ENCODE measurements around the gene PRMT1. TPM values are rescaled to one million over a fixed set of nuclear protein-coding genes. Genes with fewer than 3 reads are reported as not detected.

The PRMT1 gene
- total RNA-seq: 100 to 1,000 TPM; 195 to 414 TPM

DNA sequence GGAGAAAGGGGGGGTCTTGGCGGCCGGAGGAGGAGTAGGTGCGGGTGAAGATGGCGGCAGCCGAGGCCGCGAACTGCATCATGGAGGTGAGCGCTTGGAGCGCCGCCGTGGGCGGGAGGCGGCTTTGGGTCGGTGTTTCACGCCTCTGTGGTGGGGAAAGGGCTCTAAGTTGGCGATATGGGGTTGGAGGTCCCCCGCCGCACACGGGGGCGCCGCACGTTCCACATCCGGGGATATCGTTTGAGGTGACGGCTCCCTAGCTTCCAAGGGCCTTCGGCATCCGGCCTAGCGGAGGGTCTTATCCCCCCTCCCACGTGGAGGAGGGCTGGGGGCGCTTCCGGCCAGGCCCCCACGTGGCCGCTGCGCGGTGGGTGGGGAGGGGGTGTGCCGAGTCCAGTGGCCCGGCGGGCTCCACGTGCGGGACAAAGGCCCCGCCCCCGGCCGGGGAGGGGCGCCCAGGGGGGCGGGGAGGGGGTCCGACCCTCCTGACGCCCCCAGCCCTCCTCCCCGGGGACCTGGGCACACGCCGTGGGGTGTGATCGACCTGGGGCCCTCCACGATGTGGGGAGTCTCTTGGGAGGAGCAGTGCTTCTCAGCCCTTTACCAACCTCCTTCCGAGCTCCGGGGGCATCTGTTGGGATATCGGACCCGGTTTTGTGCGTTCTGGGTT, at the start of gene PRMT1:
TSS of gene PRMT1 (plus strand) at position 41 of the 670 bp plus-strand sequence. CDS start at position 51, 10 bp downstream.

DNA sequence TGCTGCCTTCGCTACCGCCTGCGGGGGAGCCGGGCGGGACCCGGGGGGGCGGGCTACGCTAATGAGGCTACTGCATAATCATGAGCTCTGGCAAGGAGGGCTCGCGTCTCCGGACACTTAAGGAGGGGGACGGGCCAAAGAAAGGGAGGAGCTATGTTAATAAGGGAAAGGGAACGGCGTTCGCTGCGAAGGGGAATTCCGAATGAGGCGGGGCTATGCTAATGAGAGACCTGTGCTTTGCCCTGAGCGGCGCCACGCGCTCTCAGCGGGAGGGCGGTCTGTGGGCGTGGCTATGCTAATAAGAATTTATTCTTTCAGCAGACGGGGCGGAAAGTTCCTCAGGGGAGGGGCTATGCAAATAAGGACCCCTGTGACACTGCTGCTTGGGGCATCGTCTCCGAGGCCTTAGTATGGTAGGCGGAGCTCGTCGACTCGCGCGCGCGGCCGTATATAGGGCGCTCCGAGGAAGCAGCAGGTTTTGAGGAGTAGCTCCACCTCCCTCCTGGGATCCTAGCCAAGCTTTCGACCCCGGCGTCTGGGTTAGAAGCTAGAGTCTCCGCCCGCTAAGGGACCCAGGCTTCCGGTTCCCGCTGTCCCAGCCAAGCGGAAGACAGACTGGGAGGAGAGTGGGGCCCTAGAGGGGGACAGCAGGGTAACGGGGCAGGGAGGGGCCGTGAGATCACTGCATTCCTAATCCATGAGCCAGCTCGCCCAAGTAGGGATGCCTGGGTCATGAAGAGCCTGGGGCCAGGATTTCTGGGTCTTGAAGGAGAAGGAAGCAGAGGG, 36.8 kb upstream of the PRMT1 start, which contains the start of gene RRAS:
TSS of gene RRAS (minus strand) at position 31 of the 786 bp plus-strand sequence. CDS start 45 bp downstream, outside the sequence.

DNA sequence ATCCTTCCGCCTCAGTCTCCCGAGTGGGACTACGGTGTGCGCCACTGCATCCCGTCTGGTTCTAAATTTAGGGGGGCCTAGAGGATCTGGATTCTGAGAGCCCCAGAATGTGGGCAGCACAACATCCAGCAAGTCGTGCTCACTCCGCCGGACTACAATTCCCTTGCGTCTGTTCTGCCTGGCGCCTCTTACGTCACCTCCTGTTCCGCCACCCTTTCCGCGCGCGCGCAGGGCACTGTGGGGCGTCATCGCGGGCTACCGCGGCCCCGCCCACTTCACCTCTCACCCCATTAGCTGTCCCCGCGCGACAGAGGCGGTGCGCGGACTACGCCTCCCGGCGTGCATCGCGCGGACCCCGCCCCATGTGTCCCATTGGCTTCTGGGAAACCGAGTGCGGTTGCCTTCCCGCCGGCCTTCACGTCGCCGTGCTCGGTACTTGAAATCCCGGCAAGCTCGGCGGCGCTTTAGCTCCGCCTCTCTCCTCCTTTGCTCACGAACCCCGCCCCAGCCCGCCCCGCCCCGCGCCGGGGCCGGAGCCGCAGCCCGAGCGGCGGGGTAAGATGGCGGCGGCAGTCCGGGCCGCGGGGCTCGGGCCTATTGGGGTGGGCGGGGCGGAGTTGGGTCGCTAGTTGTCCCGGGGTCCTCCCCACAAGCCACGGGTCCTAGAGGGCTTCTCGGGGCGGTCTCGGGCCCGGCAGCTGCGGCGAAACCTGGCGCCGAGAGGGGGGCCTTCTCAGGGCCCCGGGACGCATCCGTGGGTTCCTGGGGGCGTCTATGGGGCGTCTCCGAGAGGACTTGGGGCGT, 35.2 kb upstream of the PRMT1 start, which contains the start of gene SCAF1:
TSS of gene SCAF1 (plus strand) at position 522 of the 804 bp plus-strand sequence. CDS start 2,818 bp downstream, outside the sequence.

DNA sequence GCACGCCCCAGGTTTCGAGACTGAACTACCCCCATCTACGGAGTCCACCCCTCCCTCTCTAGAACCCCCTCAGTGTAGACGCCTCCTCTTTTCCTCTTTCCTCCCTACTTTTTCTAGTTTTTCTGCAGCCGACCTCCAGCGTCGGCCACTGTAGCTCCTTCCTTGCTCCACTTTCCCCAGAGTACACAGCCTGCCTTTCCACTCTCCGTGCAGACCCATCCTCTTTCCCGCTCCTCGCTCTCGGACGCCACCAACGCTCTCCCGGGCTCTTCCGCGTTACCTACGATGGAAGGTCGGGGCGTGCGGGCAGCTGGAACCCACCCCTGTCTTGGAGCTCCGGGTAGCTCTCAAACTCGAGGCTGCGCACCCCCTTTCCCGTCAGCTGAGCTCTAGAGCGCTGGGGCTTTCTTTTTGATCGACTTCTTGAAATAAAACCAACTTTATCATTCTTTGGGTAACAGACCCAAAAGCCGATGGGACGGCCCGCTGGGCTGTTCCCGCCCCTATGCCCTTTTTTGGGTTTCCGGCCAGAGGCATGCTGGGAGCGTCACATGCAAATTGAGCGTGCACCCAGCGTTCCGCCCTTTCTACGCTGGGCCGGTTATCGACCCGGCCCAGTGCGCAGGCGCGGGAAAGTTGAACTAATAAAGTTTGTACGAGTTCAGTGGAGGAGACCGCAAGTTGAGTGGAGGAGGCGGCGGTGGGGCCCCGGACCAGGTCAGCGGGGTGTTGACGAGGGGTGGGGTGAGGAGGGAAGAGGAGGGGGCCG, 11.5 kb upstream of the PRMT1 start, which contains the start of the genes BCL2L12 and IRF3:
TSS of gene BCL2L12 (plus strand) at position 583 of the 769 bp plus-strand sequence. CDS start 760 bp downstream, outside the sequence.
TSS of gene IRF3 (minus strand) at position 507 of the 769 bp plus-strand sequence. CDS start 1,019 bp downstream, outside the sequence.

DNA sequence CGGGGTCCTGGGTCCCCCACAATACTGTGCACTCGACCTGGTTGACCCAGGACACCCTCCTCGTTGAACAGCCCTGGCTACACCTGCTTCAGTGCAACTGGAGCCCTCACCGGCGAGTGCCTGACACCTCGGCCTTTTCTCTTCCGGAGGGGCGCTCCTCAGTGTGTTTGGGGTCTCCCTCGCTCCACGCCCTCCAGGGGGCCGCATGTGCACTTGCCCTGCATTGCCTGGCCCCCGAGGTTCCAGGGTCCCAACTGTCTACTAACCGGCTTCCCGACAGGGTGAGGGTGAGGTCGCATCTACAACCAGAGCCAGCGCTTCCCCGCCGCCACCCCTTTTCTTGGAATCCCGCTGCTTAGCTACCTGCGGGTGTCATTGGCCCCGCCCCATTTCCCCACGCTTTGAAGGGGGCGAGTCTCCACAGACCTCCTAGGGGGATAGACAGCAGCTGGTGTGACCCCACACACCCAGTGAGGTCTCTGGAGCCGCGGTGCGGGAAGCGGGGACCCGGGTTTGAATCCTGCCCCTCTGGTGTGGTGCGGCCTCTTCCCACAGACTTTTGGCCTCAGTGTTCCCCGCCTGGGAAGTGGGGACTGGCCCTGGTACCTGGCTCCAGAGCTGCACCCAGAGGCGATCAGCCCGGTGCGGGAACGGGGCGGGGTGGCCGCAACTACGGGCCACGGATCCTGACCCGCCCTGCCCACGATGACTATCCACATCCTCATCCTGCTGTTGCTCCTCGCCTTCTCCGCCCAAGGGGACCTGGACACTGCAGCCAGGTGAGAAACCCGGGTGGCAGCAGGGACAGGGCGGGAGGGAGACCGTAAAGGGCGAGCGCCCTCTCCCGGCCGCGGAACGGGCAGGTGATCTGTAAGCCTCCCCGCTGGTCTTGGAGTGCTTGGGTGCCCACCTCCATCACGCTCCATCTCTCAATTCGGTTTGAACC, 12.3 kb downstream of the PRMT1 start, which contains the start of gene ADM5:
TSS of gene ADM5 (plus strand) at position 462 of the 946 bp plus-strand sequence. CDS start at position 706, 244 bp downstream.

DNA sequence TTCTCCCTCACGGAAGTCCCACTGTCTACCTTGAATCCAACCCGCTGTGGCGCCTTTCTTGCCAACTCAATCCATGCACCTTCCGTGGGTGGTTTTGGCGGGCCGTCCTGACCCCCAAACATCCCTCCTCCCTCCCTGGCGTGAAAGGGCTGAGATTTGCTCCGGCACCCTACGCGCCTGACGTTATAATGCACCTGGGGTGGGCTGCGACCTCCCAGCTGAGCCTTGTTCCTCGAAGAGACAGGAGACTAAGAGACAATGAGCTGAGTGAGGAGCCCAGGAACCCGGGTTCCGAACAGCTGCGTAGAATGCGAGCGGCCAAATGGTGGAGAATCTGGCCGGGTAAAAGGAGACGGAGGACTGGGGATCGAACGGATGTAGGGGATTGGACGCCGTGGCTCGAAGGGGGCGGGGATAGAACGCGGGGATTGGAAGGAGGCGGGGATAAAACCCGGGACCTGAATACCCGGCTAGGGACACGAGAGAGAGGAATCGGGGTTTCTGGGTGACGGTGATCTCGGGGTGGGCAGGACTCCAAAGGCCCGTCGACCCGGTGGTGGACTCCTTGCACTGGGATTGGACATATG, 13.7 kb downstream of the PRMT1 start, which contains the start of gene CPT1C:
TSS of gene CPT1C (plus strand) at position 461 of the 587 bp plus-strand sequence. CDS start 1,137 bp downstream, outside the sequence.

Small RNA genes lying within 50 kb of the gene (small RNA-seq; reads per million reads assigned to genes)
- 0 to 0.52 reads per million in 2 donors for gene MIR5088

Other genes with a start within 250 kb of the PRMT1 start
- gene SLC17A7, start 235.7 kb upstream of the PRMT1 start, total RNA-seq: under 1 TPM in 1 of 2 donors, not detected in 1; under 0.01 TPM
- 100 to 1,000 TPM in 1 of 2 donors, 10 to 100 TPM in 1; 89.5 to 132 TPM for gene PIH1D1, start 225.5 kb upstream of the PRMT1 start, total RNA-seq
- gene ALDH16A1, start 224.0 kb upstream of the PRMT1 start, total RNA-seq: 10 to 100 TPM; 47.0 to 65.0 TPM
- gene FLT3LG, start 203.1 kb upstream of the PRMT1 start, total RNA-seq: 1 to 10 TPM; 2.7 to 3.8 TPM
- gene RPL13A, start 189.7 kb upstream of the PRMT1 start, total RNA-seq: 1,000 to 10,000 TPM; 1,225 to 1,537 TPM
- gene RPS11, start 180.8 kb upstream of the PRMT1 start, total RNA-seq: 1,000 to 10,000 TPM; 1,700 to 1,752 TPM
- 10 to 100 TPM; 21.7 to 27.0 TPM for gene FCGRT, start 164.6 kb upstream of the PRMT1 start, total RNA-seq
- 1 to 10 TPM; 1.4 to 3.0 TPM for gene RCN3, start 149.3 kb upstream of the PRMT1 start, total RNA-seq
- 100 to 1,000 TPM in 1 of 2 donors, 10 to 100 TPM in 1; 65.4 to 120 TPM for gene NOSIP, start 96.7 kb upstream of the PRMT1 start, total RNA-seq
- under 1 TPM; 0.34 to 1.00 TPM for gene PRRG2, start 96.0 kb upstream of the PRMT1 start, total RNA-seq
- gene PRR12, start 86.1 kb upstream of the PRMT1 start, total RNA-seq: 1 to 10 TPM; 3.4 to 4.7 TPM
- gene RRAS, start 37.1 kb upstream of the PRMT1 start, total RNA-seq: 10 to 100 TPM; 11.0 to 11.3 TPM
- 10 to 100 TPM; 18.6 to 19.3 TPM for gene SCAF1, start 35.1 kb upstream of the PRMT1 start, total RNA-seq
- 10 to 100 TPM; 24.8 to 55.6 TPM for gene IRF3, start 11.4 kb upstream of the PRMT1 start, total RNA-seq
- gene BCL2L12, start 11.3 kb upstream of the PRMT1 start, total RNA-seq: 10 to 100 TPM in 1 of 2 donors, 1 to 10 TPM in 1; 3.1 to 14.0 TPM
- gene ADM5, start 12.3 kb downstream of the PRMT1 start, total RNA-seq: under 1 TPM; 0.34 to 1.00 TPM
- gene CPT1C, start 13.8 kb downstream of the PRMT1 start, total RNA-seq: 1 to 10 TPM; 2.7 to 4.8 TPM
- gene TSKS, start 86.0 kb downstream of the PRMT1 start, total RNA-seq: not detected
- gene AP2A1, start 89.7 kb downstream of the PRMT1 start, total RNA-seq: 10 to 100 TPM; 65.7 to 71.6 TPM
- gene FUZ, start 136.0 kb downstream of the PRMT1 start, total RNA-seq: 10 to 100 TPM; 21.7 to 28.3 TPM
- gene MED25, start 141.0 kb downstream of the PRMT1 start, total RNA-seq: 10 to 100 TPM; 16.9 to 19.0 TPM
- 10 to 100 TPM; 37.3 to 44.0 TPM for gene PTOV1, start 173.9 kb downstream of the PRMT1 start, total RNA-seq
- gene PNKP, start 190.3 kb downstream of the PRMT1 start, total RNA-seq: 10 to 100 TPM; 44.3 to 45.1 TPM
- 1 to 10 TPM; 8.3 to 10.0 TPM for gene AKT1S1, start 200.1 kb downstream of the PRMT1 start, total RNA-seq
- 10 to 100 TPM; 11.0 to 18.6 TPM for gene TBC1D17, start 200.4 kb downstream of the PRMT1 start, total RNA-seq
- under 1 TPM; under 0.01 to 1.00 TPM for gene IL4I1, start 219.6 kb downstream of the PRMT1 start, total RNA-seq